Ascending aorta (tissue), 2 donors: ENCODE results near the gene XPO4. TPM values are rescaled to one million over a fixed set of nuclear protein-coding genes. Genes with fewer than 3 reads are reported as not detected.

ENCODE experiments used
- DNase-seq, 2 donors: peaks; one replicate each; pipeline ENCODE4 v3.0.0-alpha.2; 2019; ENCODE audit warnings: low spot score in 2 of 2
- H3K27ac ChIP-seq, 2 donors: fragments of 200-600 bp; sonication (generic); one replicate each; pipeline ENCODE4 v1.5.1; 2016 to 2017; ENCODE audit warnings: mild to moderate bottlenecking in 1 of 2
- H3K27me3 ChIP-seq: fragments of 200-600 bp; sonication (generic); one replicate; pipeline ENCODE4 v1.5.1; 2017
- H3K36me3 ChIP-seq, 2 donors: fragments of 200-600 bp; sonication (generic); one replicate each; pipeline ENCODE4 v1.5.1; 2016
- H3K4me1 ChIP-seq, 2 donors: fragments of 200-600 bp; sonication (generic); one replicate each; pipeline ENCODE4 v1.5.1; 2016 to 2017; ENCODE audit warnings: mild to moderate bottlenecking in 1 of 2
- H3K4me3 ChIP-seq, 2 donors: fragments of 200-600 bp; sonication (generic); one replicate each; pipeline ENCODE4 v1.5.1; 2016 to 2017; ENCODE audit warnings: mild to moderate bottlenecking in 1 of 2
- H3K9me3 ChIP-seq, 2 donors: fragments of 200-600 bp; sonication (generic); one replicate each; pipeline ENCODE4 v1.5.1; 2016
- CTCF ChIP-seq, 3 experiments: fragments of 200-600 bp in 2 of 3; fragments of 450-650 bp in 1 of 3; sonication (generic) in 2 of 3; IDR thresholded peaks; one replicate each; pipeline ENCODE4 v1.5.1; 2016 to 2019; ENCODE audit warnings: antibody characterized with exemption in 3 of 3, mild to moderate bottlenecking in 1 of 3, moderate library complexity in 1 of 3
- intact Hi-C: fragments of 100-400 bp; cut with DNase I; formaldehyde crosslinking; loops from one replicate; pipeline ENCODE4 v1.15.1; 2023
- total RNA-seq: library from RNA; depleted of rRNA; stranded (reverse); fragments of >200 nt; gene quantifications from one replicate; pipeline ENCODE4 v1.1.0, GENCODE V29; 2016

The XPO4 gene
- total RNA-seq, 1 donor from 2014 or later, result 5.1 TPM

GRCh38 chr13:20778311-20778710 is 124.2 kb downstream of the XPO4 start:
- TF ChIP-seq CTCF (IDR thresholded peaks at IDR 0.05), result no peak
- H3K9me3 ChIP-seq, result no peaks in the 10 kb centered on the region
- no peak for DNase-seq
- H3K36me3 ChIP-seq, result peaks cover 9 to 10% of the 10 kb centered on the region in 2 donors
- H3K27me3 ChIP-seq, result no peaks in the 10 kb centered on the region
- H3K4me3 ChIP-seq, result no peak overlapping the region
- no peaks in the 10 kb centered on the region for H3K4me1 ChIP-seq
- intact Hi-C loops, result loop anchor here (10.0 kb wide), 1 partner anchor 286 kb away; the partner anchor contains the start of gene LATS2
- H3K27ac ChIP-seq, result no peak overlapping the region

DNA sequence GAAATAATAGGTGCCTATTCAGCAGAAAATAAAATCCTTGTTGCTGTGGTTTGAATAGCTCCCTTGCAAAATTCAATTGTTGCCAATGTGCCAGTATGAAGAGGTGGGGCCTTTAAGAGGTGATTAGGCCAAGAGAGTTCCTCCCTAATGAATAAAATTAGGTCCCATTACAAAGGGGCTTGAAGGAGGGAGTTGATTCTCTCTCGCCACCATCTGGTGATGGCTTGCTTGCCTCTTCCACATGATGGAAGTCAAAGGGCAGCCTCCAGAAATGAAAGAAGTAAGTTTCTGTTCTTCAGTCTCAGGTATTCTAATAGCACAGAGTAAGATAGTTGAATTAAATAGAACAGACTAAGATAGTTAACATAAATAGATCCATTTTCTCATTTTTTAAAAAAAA is 125.8 kb downstream of the XPO4 start:
- Histone ChIP-seq H3K27ac (no peak overlapping the region), H3K9me3 (no peaks in the 10 kb centered on the region), H3K36me3 (peaks cover 0 to 3% of the 10 kb centered on the region in 2 donors), H3K4me3 (no peak overlapping the region), H3K27me3 (no peaks in the 10 kb centered on the region), H3K4me1 (peaks cover 0 to 7% of the 10 kb centered on the region in 2 donors)
- TF ChIP-seq CTCF (IDR thresholded peaks at IDR 0.05), result no peak
- no peak for DNase-seq
- intact Hi-C loops, result loop anchor here (10.0 kb wide), 1 partner anchor 288 kb away; the partner anchor contains the start of gene LATS2

GRCh38 chr13:20775961-20776360 is 126.6 kb downstream of the XPO4 start:
- H3K27me3 ChIP-seq, result no peaks in the 10 kb centered on the region
- no peak for TF ChIP-seq CTCF (IDR thresholded peaks at IDR 0.05)
- DNase-seq, result no peak
- H3K9me3 ChIP-seq, result no peaks in the 10 kb centered on the region
- no peak overlapping the region for H3K4me3 ChIP-seq
- intact Hi-C loops, result loop anchor here (2.0 to 10.0 kb wide), 3 partner anchors 37 to 289 kb away; partner anchors contain the start of gene LATS2
- no peak overlapping the region for H3K27ac ChIP-seq
- peaks cover 0 to 3% of the 10 kb centered on the region in 2 donors for H3K36me3 ChIP-seq
- H3K4me1 ChIP-seq, result peaks cover 0 to 7% of the 10 kb centered on the region in 2 donors

GRCh38 chr13:20774746-20775145 is 127.8 kb downstream of the XPO4 start:
- H3K4me1 ChIP-seq, result peaks cover 0 to 7% of the 10 kb centered on the region in 2 donors
- no peak overlapping the region for H3K4me3 ChIP-seq
- no peak for TF ChIP-seq CTCF (IDR thresholded peaks at IDR 0.05)
- H3K27me3 ChIP-seq, result no peaks in the 10 kb centered on the region
- H3K36me3 ChIP-seq, result peaks cover 3 to 5% of the 10 kb centered on the region in 2 donors
- no peak overlapping the region for H3K27ac ChIP-seq
- H3K9me3 ChIP-seq, result no peaks in the 10 kb centered on the region
- intact Hi-C loops, result loop anchor here (2.0 to 10.0 kb wide), 4 partner anchors 38 to 290 kb away; partner anchors contain the start of genes LATS2 and XPO4
- DNase-seq, result no peak

DNA sequence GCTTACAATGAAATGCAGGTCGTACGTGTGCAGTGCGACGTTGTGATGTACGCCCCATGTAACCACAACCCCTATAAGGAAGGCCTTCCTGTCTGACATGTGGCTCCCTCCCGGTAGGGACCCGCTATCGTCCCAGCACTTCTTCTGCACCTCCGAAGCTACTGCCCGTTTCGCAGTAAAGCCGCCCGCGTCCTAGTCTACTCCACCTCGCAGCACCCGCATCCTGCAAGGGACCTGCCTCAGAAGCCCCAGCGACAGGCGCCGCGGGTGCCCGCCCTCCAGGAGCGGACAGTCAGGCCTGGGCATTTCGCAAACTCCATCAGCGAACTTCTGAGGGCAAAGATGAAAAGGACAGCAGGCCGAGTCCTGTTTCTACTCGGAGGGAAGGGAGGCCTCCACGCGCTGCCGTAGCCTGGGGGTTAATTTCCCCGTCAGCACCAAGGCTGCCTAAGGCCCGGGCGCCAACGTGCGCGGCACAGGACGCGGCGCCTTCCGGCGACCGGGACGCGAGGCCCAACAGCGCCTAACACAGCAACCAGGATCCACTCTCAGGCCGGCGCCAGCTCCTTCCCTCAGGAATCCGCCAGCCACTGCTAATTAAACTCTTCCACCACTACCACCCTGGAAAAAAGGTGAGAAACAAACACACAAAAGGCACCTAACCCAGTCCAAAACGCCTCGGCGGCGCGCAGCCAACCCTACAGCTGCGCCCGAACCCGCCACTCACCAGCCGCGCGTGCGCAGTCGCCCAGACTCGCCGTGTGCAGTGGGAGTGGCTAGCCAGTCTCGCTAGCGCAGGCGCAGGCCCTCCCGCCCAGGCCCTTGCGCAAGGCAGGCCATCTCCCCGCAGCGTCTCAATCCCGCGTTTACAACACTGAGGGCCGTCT is 129.1 kb downstream of the XPO4 start, which contains the start of gene EEF1AKMT1:
TSS of gene EEF1AKMT1 (minus strand) at position 768 of the 887 bp plus-strand sequence. CDS start 16,363 bp downstream, outside the sequence.
- peaks cover 0 to 8% of the 10 kb centered on the region in 2 donors for H3K9me3 ChIP-seq
- DNase-seq, result peak; percentile 60 to 96
- H3K36me3 ChIP-seq, result peaks cover 3 to 9% of the 10 kb centered on the region in 2 donors
- peaks cover 0 to 7% of the 10 kb centered on the region in 2 donors for H3K4me1 ChIP-seq
- peak within 1 kb of the TSS; percentile 61 to 80 for H3K4me3 ChIP-seq
- peak within 1 kb of the TSS; percentile 85 to 87 for H3K27ac ChIP-seq
- intact Hi-C loops, result loop anchor here (2.0 to 10.0 kb wide), 6 partner anchors 39 to 291 kb away; partner anchors contain the start of genes IFT88, LATS2 and XPO4
- H3K27me3 ChIP-seq, result no peaks in the 10 kb centered on the region
- TF ChIP-seq CTCF (IDR thresholded peaks at IDR 0.05), result no peak
